ENCODE data around the gene BAHCC1. TPM values are rescaled to one million over a fixed set of nuclear protein-coding genes. Genes with fewer than 3 reads are reported as not detected.

Gene BAHCC1
- total RNA-seq (ENCODE audit: unreplicated experiment): 10.7 TPM
- long read RNA-seq: 0 reads

GRCh38 chr17:81394921-81395599, at the start of gene BAHCC1:
BAHCC1 (plus strand) TSS chr17:81395457; CDS start chr17:81399740, 4,283 bp downstream.
- Mint-ChIP-seq H3K4me1 (ENCODE audit: unreplicated experiment) (peaks cover 37% of the 10 kb centered on the region), H3K27me3 (ENCODE audit: unreplicated experiment) (peaks cover 16% of the 10 kb centered on the region), H3K27ac (ENCODE audit: unreplicated experiment) (peak within 1 kb of the TSS; percentile 76), H3K9me3 (ENCODE audit: unreplicated experiment) (no peaks in the 10 kb centered on the region), H3K4me3 (ENCODE audit: unreplicated experiment) (peak within 1 kb of the TSS; percentile 90), H3K36me3 (ENCODE audit: low read depth, unreplicated experiment) (peaks cover 13% of the 10 kb centered on the region)
- no peak for TF ChIP-seq CTCF (IDR thresholded peaks at IDR 0.05; ENCODE audit: unreplicated experiment)
- peak; percentile 99 for DNase-seq (ENCODE audit: low spot score)

GRCh38 chr17:81346090-81346907, 49.0 kb upstream of the BAHCC1 start:
- H3K4me1 Mint-ChIP-seq (ENCODE audit: unreplicated experiment): peaks cover 10% of the 10 kb centered on the region
- no peak overlapping the region for H3K27ac Mint-ChIP-seq (ENCODE audit: unreplicated experiment)
- peaks cover 28% of the 10 kb centered on the region for H3K27me3 Mint-ChIP-seq (ENCODE audit: unreplicated experiment)
- peak overlapping the region; percentile 78 for H3K4me3 Mint-ChIP-seq (ENCODE audit: unreplicated experiment)
- H3K9me3 Mint-ChIP-seq (ENCODE audit: unreplicated experiment): peaks cover 4% of the 10 kb centered on the region
- DNase-seq (ENCODE audit: low spot score): peak; percentile 99
- peaks cover 23% of the 10 kb centered on the region for H3K36me3 Mint-ChIP-seq (ENCODE audit: low read depth, unreplicated experiment)
- TF ChIP-seq CTCF (IDR thresholded peaks at IDR 0.05; ENCODE audit: unreplicated experiment): no peak

- Mint-ChIP-seq H3K36me3 (ENCODE audit: low read depth, unreplicated experiment) (peaks cover 23% of the 10 kb centered on the region), H3K27ac (ENCODE audit: unreplicated experiment) (no peak overlapping the region), H3K4me1 (ENCODE audit: unreplicated experiment) (peaks cover 10% of the 10 kb centered on the region), H3K9me3 (ENCODE audit: unreplicated experiment) (peaks cover 4% of the 10 kb centered on the region), H3K4me3 (ENCODE audit: unreplicated experiment) (peak overlapping the region; percentile 78), H3K27me3 (ENCODE audit: unreplicated experiment) (peaks cover 31% of the 10 kb centered on the region)
- DNase-seq (ENCODE audit: low spot score): no peak
- TF ChIP-seq CTCF (IDR thresholded peaks at IDR 0.05; ENCODE audit: unreplicated experiment): no peak
Measured at GRCh38 chr17:81346908-81347349, 48.3 kb upstream of the BAHCC1 start.

GRCh38 chr17:81347437-81347836, 47.8 kb upstream of the BAHCC1 start:
- Mint-ChIP-seq H3K4me1 (ENCODE audit: unreplicated experiment) (peaks cover 6% of the 10 kb centered on the region), H3K27ac (ENCODE audit: unreplicated experiment) (no peak overlapping the region), H3K4me3 (ENCODE audit: unreplicated experiment) (no peak overlapping the region)

More at GRCh38 chr17:81347437-81347836, 47.8 kb upstream of the BAHCC1 start:
- Mint-ChIP-seq H3K27me3 (ENCODE audit: unreplicated experiment) (peaks cover 27% of the 10 kb centered on the region), H3K9me3 (ENCODE audit: unreplicated experiment) (peaks cover 4% of the 10 kb centered on the region), H3K36me3 (ENCODE audit: low read depth, unreplicated experiment) (peaks cover 20% of the 10 kb centered on the region)
- DNase-seq (ENCODE audit: low spot score): no peak
- TF ChIP-seq CTCF (IDR thresholded peaks at IDR 0.05; ENCODE audit: unreplicated experiment): no peak

Measured in endothelial cell (in vitro differentiated cells).